Ammon's horn (tissue), 1 donor: ENCODE measurements around the gene CD14.
A peak's percentile ranks its signal among the peaks of the same experiment; 100 is the strongest.
"Not testable (repeated sequence)": the region's sequence is repeated elsewhere in the genome, so short reads cannot be mapped to it uniquely, and the experiment has no call there.

Experiments used
- DNase-seq: peaks from one replicate; pipeline ENCODE4 v3.0.0-alpha.2; 2016; ENCODE audit warnings: low spot score

Gene CD14

GRCh38 chr5:140633021-140633471, at the start of gene CD14:
Gene CD14, minus strand, starts transcription at chr5:140633175. Its CDS starts 104 bp downstream, at chr5:140633071.
- peak; percentile 37 for DNase-seq

GRCh38 chr5:140678993-140679392, 46.0 kb upstream of the CD14 start:
- no peak for DNase-seq

GRCh38 chr5:140677947-140678346, 45.0 kb upstream of the CD14 start:
- no peak for DNase-seq

GRCh38 chr5:140674629-140675028, 41.7 kb upstream of the CD14 start:
- no peak for DNase-seq

- no peak for DNase-seq
Measured at GRCh38 chr5:140674211-140674610, 41.2 kb upstream of the CD14 start.

- no peak for DNase-seq
Measured at GRCh38 chr5:140673187-140673976, 40.4 kb upstream of the CD14 start, which contains the start of gene DND1. Gene DND1, minus strand, starts transcription at chr5:140673576. Its CDS starts 34 bp downstream, at chr5:140673542.

GRCh38 chr5:140672455-140673186, 39.6 kb upstream of the CD14 start:
- DNase-seq: no peak

GRCh38 chr5:140671472-140672125, 38.6 kb upstream of the CD14 start:
- no peak for DNase-seq

- DNase-seq: not testable (repeated sequence)
Measured at GRCh38 chr5:140671035-140671434, 38.1 kb upstream of the CD14 start.

GRCh38 chr5:140664359-140665119, 31.6 kb upstream of the CD14 start, which contains the start of gene WDR55:
Gene WDR55, plus strand, starts transcription at chr5:140664904. Its CDS starts 9 bp downstream, at chr5:140664913.
- DNase-seq: peak; percentile 97

- no peak for DNase-seq
Measured at GRCh38 chr5:140664030-140664358, 31.0 kb upstream of the CD14 start.

- not testable (repeated sequence) for DNase-seq
Measured at GRCh38 chr5:140660371-140660770, 27.4 kb upstream of the CD14 start.

GRCh38 chr5:140658870-140659269, 25.9 kb upstream of the CD14 start:
- DNase-seq: no peak

GRCh38 chr5:140647042-140647419, 14.1 kb upstream of the CD14 start:
- no peak for DNase-seq

- no peak for DNase-seq
Measured at GRCh38 chr5:140642718-140643117, 9.7 kb upstream of the CD14 start.

- no peak for DNase-seq
Measured at GRCh38 chr5:140641716-140642115, 8.7 kb upstream of the CD14 start.

GRCh38 chr5:140639148-140639981, 6.4 kb upstream of the CD14 start, which contains the start of gene TMCO6:
Gene TMCO6, plus strand, starts transcription at chr5:140639451. Its CDS starts 77 bp downstream, at chr5:140639528.
- peak; percentile 99 for DNase-seq

- not testable (repeated sequence) for DNase-seq
Measured at GRCh38 chr5:140638898-140639147, 5.8 kb upstream of the CD14 start.

- DNase-seq: no peak
Measured at GRCh38 chr5:140637371-140638100, 4.6 kb upstream of the CD14 start.
